IMR-90 (cell line): ENCODE results near the gene MRPS25.

Experiments
- BHLHE40 ChIP-seq: fragments of 150-350 bp; IDR thresholded peaks from 2 replicates; pipeline ENCODE4 v1.6.1; 2016; ENCODE audit warnings: mild to moderate bottlenecking, low read depth, low read length
- CTCF ChIP-seq: conservative IDR thresholded peaks from 2 replicates; pipeline ENCODE4 v1.5.1; 2012; ENCODE audit warnings: mild to moderate bottlenecking, low read depth, low read length, improper control_type of control experiment
- POLR2A ChIP-seq: IDR thresholded peaks from 2 replicates; pipeline ENCODE4 v1.6.1; 2012; ENCODE audit warnings: mild to moderate bottlenecking, low read depth, low read length
- RAD21 ChIP-seq: IDR thresholded peaks from 2 replicates; pipeline ENCODE4 v1.6.1; 2012; ENCODE audit warnings: low read length, improper control_type of control experiment
- RCOR1 ChIP-seq: IDR thresholded peaks from 2 replicates; pipeline ENCODE4 v1.6.1; 2012; ENCODE audit warnings: mild to moderate bottlenecking, low read length, improper control_type of control experiment; ENCODE audit not compliant: insufficient replicate concordance
- RFX5 ChIP-seq: IDR thresholded peaks from 2 replicates; pipeline ENCODE4 v1.8.0; 2012; ENCODE audit warnings: low read depth, mild to moderate bottlenecking, low read length, moderate library complexity
- SMC3 ChIP-seq: fragments of 150-350 bp; IDR thresholded peaks from 2 replicates; pipeline ENCODE4 v1.6.1; 2016; ENCODE audit warnings: low read depth, mild to moderate bottlenecking, antibody characterized with exemption, low read length, moderate library complexity
- USF2 ChIP-seq: fragments of 150-350 bp; IDR thresholded peaks from 2 replicates; pipeline ENCODE4 v1.6.1; 2017; ENCODE audit warnings: mild to moderate bottlenecking, antibody characterized with exemption, low read length, low read depth

GRCh38 chr3:15060029-15060428 is 5.1 kb downstream of the MRPS25 start:
- TF ChIP-seq POLR2A (no peak), CTCF (no peak), RAD21 (no peak), RCOR1 (no peak), RFX5 (no peak), BHLHE40 (no peak), USF2 (no peak), SMC3 (no peak)
